GM18520 (cell line): Measurements from ENCODE around the gene RCOR3.
"Not testable (repeated sequence)": the region's sequence is repeated elsewhere in the genome, so short reads cannot be mapped to it uniquely, and the experiment has no call there.

ENCODE experiments used
- ATAC-seq: cut with Tn5 transposase; IDR thresholded peaks from one replicate; pipeline ENCODE4 v1.9.1; 2021; ENCODE audit not compliant: unreplicated experiment

Gene RCOR3

GRCh38 chr1:211339631-211340041, 80.5 kb downstream of the RCOR3 start:
- ATAC-seq = no peak

- no peak for ATAC-seq
Measured at GRCh38 chr1:211340622-211341507, 81.7 kb downstream of the RCOR3 start.

- no peak for ATAC-seq
Measured at GRCh38 chr1:211341999-211342398, 82.8 kb downstream of the RCOR3 start.

- no peak for ATAC-seq
Measured at GRCh38 chr1:211343607-211344006, 84.4 kb downstream of the RCOR3 start.

GRCh38 chr1:211344152-211344618, 85.0 kb downstream of the RCOR3 start:
- ATAC-seq = no peak

- no peak for ATAC-seq
Measured at GRCh38 chr1:211345719-211346118, 86.6 kb downstream of the RCOR3 start.

- no peak for ATAC-seq
Measured at GRCh38 chr1:211347077-211347844, 88.1 kb downstream of the RCOR3 start.

GRCh38 chr1:211348547-211348946, 89.4 kb downstream of the RCOR3 start:
- no peak for ATAC-seq

GRCh38 chr1:211349741-211350140, 90.6 kb downstream of the RCOR3 start:
- ATAC-seq = no peak

GRCh38 chr1:211352055-211352454, 92.9 kb downstream of the RCOR3 start:
- not testable (repeated sequence) for ATAC-seq

GRCh38 chr1:211352465-211352864, 93.3 kb downstream of the RCOR3 start:
- no peak for ATAC-seq

GRCh38 chr1:211352985-211353515, 93.9 kb downstream of the RCOR3 start:
- peak; percentile 51 for ATAC-seq

GRCh38 chr1:211353562-211354212, 94.5 kb downstream of the RCOR3 start:
- ATAC-seq = no peak

- no peak for ATAC-seq
Measured at GRCh38 chr1:211355873-211356272, 96.7 kb downstream of the RCOR3 start.

- no peak for ATAC-seq
Measured at GRCh38 chr1:211356723-211357407, 97.7 kb downstream of the RCOR3 start.

GRCh38 chr1:211358685-211359084, 99.5 kb downstream of the RCOR3 start:
- no peak for ATAC-seq

GRCh38 chr1:211359876-211360275, 100.7 kb downstream of the RCOR3 start:
- no peak for ATAC-seq

GRCh38 chr1:211361202-211361601, 102.0 kb downstream of the RCOR3 start:
- ATAC-seq = no peak
